Endothelial cell of hepatic sinusoid (primary cell): Measurements from ENCODE around the gene SRSF7.

Experiments used
- in situ Hi-C: cut with HindIII; loops from 2 replicates; pipeline ENCODE4 v1.10.0; 2017; ENCODE audit warnings: low sequenced_read_pairs

SRSF7 gene

GRCh38 chr2:38734299-38735058, 16.7 kb downstream of the SRSF7 start:
- in situ Hi-C loops = no loop called here

GRCh38 chr2:38733300-38733971, 17.7 kb downstream of the SRSF7 start:
- in situ Hi-C loops = no loop called here

GRCh38 chr2:38731684-38732221, 19.4 kb downstream of the SRSF7 start:
- in situ Hi-C loops = no loop called here

GRCh38 chr2:38731090-38731489, 20.1 kb downstream of the SRSF7 start:
- in situ Hi-C loops = no loop called here

GRCh38 chr2:38728694-38729093, 22.5 kb downstream of the SRSF7 start:
- in situ Hi-C loops = no loop called here

GRCh38 chr2:38727661-38728060, 23.5 kb downstream of the SRSF7 start:
- in situ Hi-C loops = no loop called here

- in situ Hi-C loops = no loop called here
These were observed 28.0 kb downstream of the SRSF7 start for GRCh38 chr2:38723173-38723572.

GRCh38 chr2:38722271-38723061, 28.7 kb downstream of the SRSF7 start:
- in situ Hi-C loops = no loop called here

- in situ Hi-C loops = no loop called here
These were observed 30.4 kb downstream of the SRSF7 start for GRCh38 chr2:38720613-38721241.

GRCh38 chr2:38719706-38720105, 31.5 kb downstream of the SRSF7 start:
- in situ Hi-C loops = loop anchor here (5.0 to 10.0 kb wide), 2 partner anchors 87 to 155 kb away; no protein-coding TSS in a partner anchor

- in situ Hi-C loops = loop anchor here (5.0 to 10.0 kb wide), 2 partner anchors 86 to 154 kb away; no protein-coding TSS in a partner anchor
These were observed 32.6 kb downstream of the SRSF7 start for GRCh38 chr2:38718601-38719000.

GRCh38 chr2:38716185-38716584, 35.0 kb downstream of the SRSF7 start:
- in situ Hi-C loops = loop anchor here (5.0 to 10.0 kb wide), 2 partner anchors 84 to 151 kb away; no protein-coding TSS in a partner anchor

- in situ Hi-C loops = loop anchor here (5.0 to 10.0 kb wide), 2 partner anchors 83 to 150 kb away; no protein-coding TSS in a partner anchor
These were observed 36.2 kb downstream of the SRSF7 start for GRCh38 chr2:38714941-38715340.

- in situ Hi-C loops = loop anchor here (10.0 kb wide), 1 partner anchor 149 kb away; no protein-coding TSS in a partner anchor
These were observed 37.8 kb downstream of the SRSF7 start for GRCh38 chr2:38713338-38713737.

- in situ Hi-C loops = loop anchor here (10.0 kb wide), 1 partner anchor 148 kb away; no protein-coding TSS in a partner anchor
These were observed 38.3 kb downstream of the SRSF7 start for GRCh38 chr2:38712871-38713270.

- in situ Hi-C loops = loop anchor here (10.0 kb wide), 1 partner anchor 148 kb away; no protein-coding TSS in a partner anchor
These were observed 38.7 kb downstream of the SRSF7 start for GRCh38 chr2:38712413-38712812.

- in situ Hi-C loops = loop anchor here (10.0 kb wide), 1 partner anchor 147 kb away; no protein-coding TSS in a partner anchor
These were observed 39.6 kb downstream of the SRSF7 start for GRCh38 chr2:38711558-38711957.

- in situ Hi-C loops = loop anchor here (10.0 kb wide), 1 partner anchor 145 kb away; no protein-coding TSS in a partner anchor
These were observed 41.5 kb downstream of the SRSF7 start for GRCh38 chr2:38709567-38710194.

GRCh38 chr2:38708900-38709566, 42.1 kb downstream of the SRSF7 start:
- in situ Hi-C loops = no loop called here
